ENCODE measurements around the gene KIF21A. TPM values are rescaled to one million over a fixed set of nuclear protein-coding genes. Genes with fewer than 3 reads are reported as not detected.

The KIF21A gene
- total RNA-seq, 2 donors from 2014 or later: 3.8 to 21.9 TPM

GRCh38 chr12:39441189-39441962 lies 1.5 kb downstream of the KIF21A start:
- TF ChIP-seq CTCF (IDR thresholded peaks at IDR 0.05): no peak
- peak overlapping the region in 1 of 2 donors; percentile 57 for H3K27ac ChIP-seq
- peak overlapping the region; percentile 94 for H3K4me3 ChIP-seq

GRCh38 chr12:39440781-39441180 lies 2.1 kb downstream of the KIF21A start:
- ATAC-seq (ENCODE audit: insufficient number of reproducible peaks, low FRiP score, low read depth) (no peak), DNase-seq (ENCODE audit: low spot score) (no peak)
- H3K36me3 ChIP-seq: no peaks in the 10 kb centered on the region
- peaks cover 0 to 8% of the 10 kb centered on the region in 2 donors for H3K4me1 ChIP-seq (ENCODE audit: control insufficient read depth in 1 of 2, low read depth in 2 of 2)
- TF ChIP-seq CTCF (IDR thresholded peaks at IDR 0.05): no peak
- H3K9me3 ChIP-seq: no peaks in the 10 kb centered on the region
- H3K27me3 ChIP-seq (replicated peaks; ENCODE audit: insufficient read depth): no peaks in the 10 kb centered on the region
- no peak overlapping the region for H3K27ac ChIP-seq
- no peak overlapping the region for H3K4me3 ChIP-seq

More at GRCh38 chr12:39441189-39441962, 1.5 kb downstream of the KIF21A start:
- Histone ChIP-seq H3K36me3 (no peaks in the 10 kb centered on the region), H3K4me1 (ENCODE audit: control insufficient read depth in 1 of 2, low read depth in 2 of 2) (peaks cover 0 to 8% of the 10 kb centered on the region in 2 donors), H3K9me3 (no peaks in the 10 kb centered on the region), H3K27me3 (replicated peaks; ENCODE audit: insufficient read depth) (no peaks in the 10 kb centered on the region)
- no peak for DNase-seq (ENCODE audit: low spot score)
- no peak for ATAC-seq (ENCODE audit: insufficient number of reproducible peaks, low FRiP score, low read depth)

- no peak for TF ChIP-seq CTCF (IDR thresholded peaks at IDR 0.05)
- DNase-seq (ENCODE audit: low spot score) (no peak), ATAC-seq (ENCODE audit: insufficient number of reproducible peaks, low FRiP score, low read depth) (no peak)
- Histone ChIP-seq H3K27ac (no peak overlapping the region), H3K4me3 (no peak overlapping the region), H3K36me3 (no peaks in the 10 kb centered on the region), H3K9me3 (no peaks in the 10 kb centered on the region), H3K27me3 (replicated peaks; ENCODE audit: insufficient read depth) (no peaks in the 10 kb centered on the region), H3K4me1 (ENCODE audit: control insufficient read depth in 1 of 2, low read depth in 2 of 2) (peaks cover 0 to 8% of the 10 kb centered on the region in 2 donors)
These were observed 2.8 kb downstream of the KIF21A start for GRCh38 chr12:39440101-39440500.

GRCh38 chr12:39435531-39435930 lies 7.4 kb downstream of the KIF21A start:
- Histone ChIP-seq H3K27me3 (replicated peaks; ENCODE audit: insufficient read depth) (no peaks in the 10 kb centered on the region), H3K36me3 (no peaks in the 10 kb centered on the region), H3K4me3 (no peak overlapping the region), H3K27ac (no peak overlapping the region), H3K4me1 (ENCODE audit: control insufficient read depth in 1 of 2, low read depth in 2 of 2) (no peaks in the 10 kb centered on the region), H3K9me3 (no peaks in the 10 kb centered on the region)
- ATAC-seq (ENCODE audit: insufficient number of reproducible peaks, low FRiP score, low read depth): no peak
- no peak for DNase-seq (ENCODE audit: low spot score)
- no peak for TF ChIP-seq CTCF (IDR thresholded peaks at IDR 0.05)

- TF ChIP-seq CTCF (IDR thresholded peaks at IDR 0.05): no peak
- no peaks in the 10 kb centered on the region for H3K4me1 ChIP-seq (ENCODE audit: control insufficient read depth in 1 of 2, low read depth in 2 of 2)
These were observed 11.1 kb downstream of the KIF21A start for GRCh38 chr12:39431797-39432196.

More at GRCh38 chr12:39431797-39432196, 11.1 kb downstream of the KIF21A start:
- no peak overlapping the region for H3K4me3 ChIP-seq
- no peak overlapping the region for H3K27ac ChIP-seq
- no peak for DNase-seq (ENCODE audit: low spot score)
- no peak for ATAC-seq (ENCODE audit: insufficient number of reproducible peaks, low FRiP score, low read depth)
- H3K36me3 ChIP-seq: no peaks in the 10 kb centered on the region
- no peaks in the 10 kb centered on the region for H3K9me3 ChIP-seq
- H3K27me3 ChIP-seq (replicated peaks; ENCODE audit: insufficient read depth): no peaks in the 10 kb centered on the region
